ENCODE measurements around the gene ST6GALNAC3.

Gene ST6GALNAC3

GRCh38 chr1:76137746-76138145, 63.2 kb downstream of the ST6GALNAC3 start:
- TF ChIP-seq GATA2 (IDR thresholded peaks at IDR 0.05; ENCODE audit: low read depth, low read length), result no peak
- TF ChIP-seq GATA3 (IDR thresholded peaks at IDR 0.05; ENCODE audit: low read depth, low read length), result no peak

GRCh38 chr1:76138217-76138616, 63.7 kb downstream of the ST6GALNAC3 start:
- TF ChIP-seq GATA3 (IDR thresholded peaks at IDR 0.05; ENCODE audit: low read depth, low read length), result no peak
- no peak for TF ChIP-seq GATA2 (IDR thresholded peaks at IDR 0.05; ENCODE audit: low read depth, low read length)

- TF ChIP-seq GATA3 (IDR thresholded peaks at IDR 0.05; ENCODE audit: low read depth, low read length), result no peak
- no peak for TF ChIP-seq GATA2 (IDR thresholded peaks at IDR 0.05; ENCODE audit: low read depth, low read length)
Observed at GRCh38 chr1:76140227-76140626, 65.7 kb downstream of the ST6GALNAC3 start.

- TF ChIP-seq GATA3 (IDR thresholded peaks at IDR 0.05; ENCODE audit: low read depth, low read length), result no peak
- TF ChIP-seq GATA2 (IDR thresholded peaks at IDR 0.05; ENCODE audit: low read depth, low read length), result no peak
Observed at GRCh38 chr1:76141929-76142328, 67.4 kb downstream of the ST6GALNAC3 start.

GRCh38 chr1:76142771-76143540, 68.4 kb downstream of the ST6GALNAC3 start:
- TF ChIP-seq GATA2 (IDR thresholded peaks at IDR 0.05; ENCODE audit: low read depth, low read length) (no peak), GATA3 (IDR thresholded peaks at IDR 0.05; ENCODE audit: low read depth, low read length) (no peak)

- TF ChIP-seq GATA3 (IDR thresholded peaks at IDR 0.05; ENCODE audit: low read depth, low read length) (no peak), GATA2 (IDR thresholded peaks at IDR 0.05; ENCODE audit: low read depth, low read length) (no peak)
Observed at GRCh38 chr1:76144247-76144646, 69.7 kb downstream of the ST6GALNAC3 start.

- no peak for TF ChIP-seq GATA3 (IDR thresholded peaks at IDR 0.05; ENCODE audit: low read depth, low read length)
- TF ChIP-seq GATA2 (IDR thresholded peaks at IDR 0.05; ENCODE audit: low read depth, low read length), result no peak
Observed at GRCh38 chr1:76145332-76145731, 70.8 kb downstream of the ST6GALNAC3 start.

- no peak for TF ChIP-seq GATA2 (IDR thresholded peaks at IDR 0.05; ENCODE audit: low read depth, low read length)
- TF ChIP-seq GATA3 (IDR thresholded peaks at IDR 0.05; ENCODE audit: low read depth, low read length), result no peak
Observed at GRCh38 chr1:76146184-76146583, 71.6 kb downstream of the ST6GALNAC3 start.

GRCh38 chr1:76147917-76148316, 73.4 kb downstream of the ST6GALNAC3 start:
- no peak for TF ChIP-seq GATA3 (IDR thresholded peaks at IDR 0.05; ENCODE audit: low read depth, low read length)
- no peak for TF ChIP-seq GATA2 (IDR thresholded peaks at IDR 0.05; ENCODE audit: low read depth, low read length)

- TF ChIP-seq GATA2 (IDR thresholded peaks at IDR 0.05; ENCODE audit: low read depth, low read length), result no peak
- TF ChIP-seq GATA3 (IDR thresholded peaks at IDR 0.05; ENCODE audit: low read depth, low read length), result no peak
Observed at GRCh38 chr1:76148460-76148859, 73.9 kb downstream of the ST6GALNAC3 start.

GRCh38 chr1:76153841-76154205, 79.3 kb downstream of the ST6GALNAC3 start:
- no peak for TF ChIP-seq GATA2 (IDR thresholded peaks at IDR 0.05; ENCODE audit: low read depth, low read length)
- no peak for TF ChIP-seq GATA3 (IDR thresholded peaks at IDR 0.05; ENCODE audit: low read depth, low read length)

- TF ChIP-seq GATA3 (IDR thresholded peaks at IDR 0.05; ENCODE audit: low read depth, low read length) (no peak), GATA2 (IDR thresholded peaks at IDR 0.05; ENCODE audit: low read depth, low read length) (no peak)
Observed at GRCh38 chr1:76154206-76154956, 79.8 kb downstream of the ST6GALNAC3 start.

GRCh38 chr1:76156987-76157386, 82.4 kb downstream of the ST6GALNAC3 start:
- TF ChIP-seq GATA3 (IDR thresholded peaks at IDR 0.05; ENCODE audit: low read depth, low read length) (peak; percentile 54; the same call in 1 of the 2 replicates), GATA2 (IDR thresholded peaks at IDR 0.05; ENCODE audit: low read depth, low read length) (peak; percentile 53)

- TF ChIP-seq GATA2 (IDR thresholded peaks at IDR 0.05; ENCODE audit: low read depth, low read length), result no peak
- no peak for TF ChIP-seq GATA3 (IDR thresholded peaks at IDR 0.05; ENCODE audit: low read depth, low read length)
Observed at GRCh38 chr1:76158126-76158525, 83.6 kb downstream of the ST6GALNAC3 start.

GRCh38 chr1:76160225-76160624, 85.7 kb downstream of the ST6GALNAC3 start:
- no peak for TF ChIP-seq GATA2 (IDR thresholded peaks at IDR 0.05; ENCODE audit: low read depth, low read length)
